Testis (tissue), 2 donors: Measurements from ENCODE around the gene TLR2.

Experiments
- CTCF ChIP-seq, 3 experiments: fragments of 450-650 bp in 2 of 3; fragments of 200-600 bp in 1 of 3; sonication (generic) in 1 of 3; IDR thresholded peaks; one replicate each; pipeline ENCODE4 v1.5.1; 2016 to 2019; ENCODE audit warnings: antibody characterized with exemption in 3 of 3, mild to moderate bottlenecking in 2 of 3, moderate library complexity in 1 of 3
- POLR2A ChIP-seq: fragments of 450-650 bp; IDR thresholded peaks from one replicate; pipeline ENCODE4 v1.6.1; 2017; ENCODE audit warnings: antibody characterized with exemption, mild to moderate bottlenecking, moderate library complexity

DNA sequence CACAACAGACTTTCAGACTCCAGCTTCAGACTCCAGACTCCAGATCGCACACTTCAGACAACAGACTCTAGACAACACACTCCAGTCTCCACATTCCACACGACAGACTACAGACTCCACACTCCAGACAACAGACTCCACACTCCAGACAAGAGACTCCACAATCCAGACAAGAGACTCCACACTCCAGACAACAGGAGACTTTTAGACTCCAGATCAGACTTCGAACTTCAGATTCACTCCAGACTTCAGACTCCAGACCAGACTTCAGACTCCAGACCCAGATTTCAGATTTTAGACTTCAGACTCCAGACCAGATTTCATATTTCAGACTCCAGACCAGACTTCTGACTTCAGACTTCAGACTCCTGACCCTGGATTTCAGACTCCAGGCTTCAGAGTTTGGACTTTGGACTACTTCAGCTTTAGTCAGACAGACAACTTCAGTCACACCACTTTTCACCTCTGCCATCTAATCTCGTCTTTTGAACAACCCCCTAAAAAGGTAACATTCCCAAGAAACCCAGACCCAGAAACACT, 29.0 kb upstream of the TLR2 start:
- TF ChIP-seq CTCF (IDR thresholded peaks at IDR 0.05) (no peak), POLR2A (no peak)
